Fibroblast of the conjunctiva (primary cell): ENCODE measurements around the gene TMEM106A.
A peak's percentile ranks its signal among the peaks of the same experiment; 100 is the strongest.
"Not testable (repeated sequence)": the region's sequence is repeated elsewhere in the genome, so short reads cannot be mapped to it uniquely, and the experiment has no call there.

ENCODE experiments used
- DNase-seq: peaks from one replicate; pipeline ENCODE4 v3.0.0-alpha.2; 2010; ENCODE audit warnings: low read depth

Gene TMEM106A

GRCh38 chr17:43211480-43212402 is at the start of gene TMEM106A:
Gene TMEM106A, plus strand, starts transcription at chr17:43211875. Its CDS starts 1,167 bp downstream, at chr17:43213042.
- DNase-seq = peak; percentile 76

- not testable (repeated sequence) for DNase-seq
Measured at GRCh38 chr17:43165971-43166370, 45.7 kb upstream of the TMEM106A start.

GRCh38 chr17:43169561-43170139 is 42.0 kb upstream of the TMEM106A start:
- DNase-seq = peak; percentile 27

- peak; percentile 95 for DNase-seq
Measured at GRCh38 chr17:43170140-43170765, 41.4 kb upstream of the TMEM106A start.

DNA sequence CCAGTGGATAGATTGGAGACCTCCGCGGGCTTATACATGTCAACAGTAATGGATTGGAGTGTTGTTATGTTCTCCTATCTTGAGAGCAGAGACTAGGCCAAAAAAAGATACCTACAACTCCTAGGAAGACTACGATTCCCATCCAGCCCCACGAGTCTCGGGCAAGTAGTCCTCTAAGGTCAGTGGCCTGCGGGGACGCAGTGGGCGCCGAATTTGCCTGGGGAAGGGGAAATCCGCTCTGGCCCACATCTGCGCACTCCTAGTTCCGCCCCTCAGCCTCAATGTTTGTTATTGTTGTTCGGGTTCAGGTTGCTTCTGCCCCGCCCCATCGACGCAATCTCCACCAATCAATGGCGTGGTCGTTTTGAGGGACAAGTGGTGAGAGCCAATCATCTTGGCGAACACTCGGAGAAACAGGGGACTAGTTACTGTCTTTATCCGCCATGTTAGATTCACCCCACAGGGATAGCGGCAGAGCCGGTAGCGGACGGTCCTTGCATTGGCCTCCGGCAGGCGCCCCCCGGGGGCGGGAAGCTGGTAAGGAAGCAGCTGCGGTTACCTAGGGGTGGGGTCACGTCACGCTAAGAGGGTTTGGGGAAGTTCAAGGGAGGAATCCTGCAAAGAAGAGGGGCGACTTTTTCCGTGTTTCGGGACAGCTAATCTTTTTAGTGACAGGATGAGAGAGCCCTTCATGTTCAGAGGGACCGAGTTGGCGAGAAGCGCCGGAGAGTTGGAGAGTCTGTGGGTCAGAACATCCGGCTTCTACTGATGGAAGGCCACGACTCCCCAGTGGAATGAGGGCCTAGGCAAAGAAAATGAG is 40.7 kb upstream of the TMEM106A start, which contains the start of gene NBR1:
TSS of gene NBR1 (plus strand) at position 449 of the 820 bp plus-strand sequence. CDS start 4,586 bp downstream, outside the sequence.
- peak; percentile 98 for DNase-seq

DNA sequence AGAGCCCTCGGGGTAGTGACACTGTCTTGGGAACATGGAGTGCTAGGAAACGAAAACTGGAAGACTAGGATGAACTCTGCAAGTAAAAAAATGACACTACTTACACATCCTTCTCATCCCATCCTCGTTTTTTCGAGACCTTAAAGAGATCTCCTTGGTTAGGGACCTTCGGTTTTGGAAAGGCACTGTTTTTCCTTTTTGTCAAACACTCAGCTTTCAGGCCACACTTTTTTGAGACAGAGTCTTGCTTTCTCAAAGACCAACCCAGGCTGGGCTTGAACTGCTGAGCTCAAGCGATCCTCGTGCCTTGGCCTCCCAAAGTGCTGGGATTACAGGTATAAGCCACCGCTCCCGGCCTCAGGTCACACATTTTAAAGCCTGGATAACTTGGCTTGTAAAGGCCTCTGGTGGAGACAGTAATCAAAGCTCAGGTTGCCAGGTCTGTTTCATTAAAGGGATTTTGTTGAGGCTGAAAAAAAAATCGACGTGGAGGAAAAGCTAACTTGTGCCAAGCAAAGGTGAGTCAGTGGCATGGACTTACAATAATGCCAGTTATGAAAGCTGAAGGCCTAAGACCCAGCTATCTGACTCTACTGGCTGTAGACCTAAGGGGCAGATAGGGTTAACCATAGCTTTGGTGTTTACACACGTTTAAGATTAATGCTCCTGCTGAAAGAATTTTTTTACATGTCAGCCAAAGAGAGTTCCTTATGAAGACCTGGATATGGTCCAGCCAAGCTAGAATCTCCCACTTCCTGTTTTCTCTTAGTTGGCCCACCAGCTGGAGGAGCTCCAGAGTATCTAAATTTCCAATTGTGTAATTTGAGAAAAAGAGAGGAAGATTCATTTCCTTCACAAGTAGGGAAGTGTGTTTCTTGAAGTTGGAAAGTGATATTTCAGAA is 39.8 kb upstream of the TMEM106A start:
- peak; percentile 84 for DNase-seq

DNA sequence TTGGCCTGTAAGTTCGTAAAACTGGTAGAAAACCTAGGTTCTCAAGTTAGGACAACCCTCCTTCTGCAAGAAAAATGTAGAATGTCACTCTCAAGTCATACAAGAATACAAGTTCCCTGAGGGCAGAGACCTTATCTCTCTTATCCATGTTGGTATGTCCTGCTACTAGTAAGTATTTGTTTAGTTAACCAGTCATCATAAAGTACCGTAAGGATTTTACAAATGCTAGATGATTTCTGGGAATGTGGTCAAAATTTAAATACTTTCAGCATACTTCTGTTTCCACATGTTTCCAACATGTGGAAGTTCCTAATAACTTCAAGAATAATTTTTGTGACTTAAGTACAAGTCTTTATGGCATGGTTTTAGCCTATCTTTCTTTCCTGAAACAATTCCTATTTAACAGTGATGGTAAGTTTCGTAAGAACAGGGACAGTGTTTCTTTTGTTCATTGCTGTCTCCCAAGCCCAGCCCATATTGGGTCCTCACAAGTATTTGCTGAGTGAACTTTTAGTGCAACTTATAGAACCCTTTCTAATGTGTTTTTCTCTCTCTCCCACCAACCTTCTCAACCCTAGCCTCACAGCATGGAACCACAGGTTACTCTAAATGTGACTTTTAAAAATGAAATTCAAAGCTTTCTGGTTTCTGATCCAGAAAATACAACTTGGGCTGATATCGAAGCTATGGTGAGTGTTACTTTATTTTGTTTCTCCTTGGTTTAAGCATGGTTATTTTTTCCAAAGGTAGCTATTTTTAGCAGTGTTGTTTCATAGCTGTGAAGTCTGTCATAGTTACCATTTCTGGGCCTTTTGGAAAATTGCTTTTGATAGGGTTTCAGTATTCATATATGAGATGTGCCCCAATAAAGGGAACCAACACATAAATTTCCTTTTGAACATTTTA is 36.2 kb upstream of the TMEM106A start:
- DNase-seq = no peak

DNA sequence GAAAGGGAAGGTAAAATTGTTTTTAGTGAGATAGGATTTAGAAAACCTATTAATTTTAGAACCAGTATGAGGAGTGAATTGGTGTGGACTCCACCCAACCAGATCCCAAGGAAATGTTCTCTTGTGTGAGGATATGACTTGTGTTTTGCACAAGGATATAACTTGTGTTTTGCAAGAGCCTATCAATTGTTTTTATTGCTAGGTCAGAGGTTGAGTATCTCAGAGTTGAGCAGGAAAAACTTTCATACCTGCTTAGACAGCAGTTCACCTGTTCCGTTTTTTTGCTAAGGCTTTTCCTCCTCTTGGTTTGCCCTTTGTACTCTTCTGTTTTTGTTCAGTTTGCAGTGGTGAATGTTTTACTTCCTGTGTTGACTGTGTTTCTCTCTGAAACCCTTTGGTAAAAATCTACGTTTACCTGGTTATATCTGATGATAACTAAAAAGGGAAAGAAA is 35.5 kb upstream of the TMEM106A start:
- no peak for DNase-seq

GRCh38 chr17:43183921-43184320 is 27.8 kb upstream of the TMEM106A start:
- DNase-seq = no peak

- DNase-seq = not testable (repeated sequence)
Measured at GRCh38 chr17:43186656-43187055, 25.0 kb upstream of the TMEM106A start.

- no peak for DNase-seq
Measured at GRCh38 chr17:43193251-43193650, 18.4 kb upstream of the TMEM106A start.

GRCh38 chr17:43199633-43200032 is 12.0 kb upstream of the TMEM106A start:
- DNase-seq = no peak

GRCh38 chr17:43200127-43200526 is 11.5 kb upstream of the TMEM106A start:
- no peak for DNase-seq

DNA sequence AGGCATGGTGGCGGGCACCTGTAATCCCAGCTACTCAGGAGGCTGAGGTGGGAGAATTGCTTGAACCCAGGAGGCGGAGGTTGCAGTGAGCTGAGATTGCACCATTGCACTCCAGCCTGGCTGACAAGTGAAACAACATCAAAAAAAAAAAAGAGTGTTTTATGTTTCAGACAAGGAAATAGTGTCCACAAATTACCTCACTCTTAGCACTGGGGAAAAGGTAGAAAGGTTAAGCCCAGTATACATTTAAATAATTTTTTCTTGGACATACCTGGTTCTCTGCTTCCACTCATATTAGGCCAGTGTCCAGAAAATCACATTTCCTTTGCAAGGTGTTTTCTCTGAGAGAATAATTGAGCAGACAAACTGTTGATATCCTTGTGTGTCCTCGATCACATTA is 8.7 kb upstream of the TMEM106A start:
- not testable (repeated sequence) for DNase-seq

GRCh38 chr17:43210576-43210975 is 1.1 kb upstream of the TMEM106A start:
- DNase-seq = no peak

GRCh38 chr17:43211123-43211479 is 574 bp upstream of the TMEM106A start:
- DNase-seq = no peak

GRCh38 chr17:43212641-43213490 is 1.2 kb downstream of the TMEM106A start:
- DNase-seq = no peak

GRCh38 chr17:43213545-43213944 is 1.9 kb downstream of the TMEM106A start:
- DNase-seq = no peak

GRCh38 chr17:43215341-43215740 is 3.7 kb downstream of the TMEM106A start:
- no peak for DNase-seq
